Measurements from ENCODE around the gene CEL. TPM values are rescaled to one million over a fixed set of nuclear protein-coding genes. Genes with fewer than 3 reads are reported as not detected.
A peak's percentile ranks its signal among the peaks of the same experiment; 100 is the strongest.

Gene CEL
- total and polyA plus RNA-seq, 11 donors = 0.61 to 4.0 (median 2.3) TPM

DNA sequence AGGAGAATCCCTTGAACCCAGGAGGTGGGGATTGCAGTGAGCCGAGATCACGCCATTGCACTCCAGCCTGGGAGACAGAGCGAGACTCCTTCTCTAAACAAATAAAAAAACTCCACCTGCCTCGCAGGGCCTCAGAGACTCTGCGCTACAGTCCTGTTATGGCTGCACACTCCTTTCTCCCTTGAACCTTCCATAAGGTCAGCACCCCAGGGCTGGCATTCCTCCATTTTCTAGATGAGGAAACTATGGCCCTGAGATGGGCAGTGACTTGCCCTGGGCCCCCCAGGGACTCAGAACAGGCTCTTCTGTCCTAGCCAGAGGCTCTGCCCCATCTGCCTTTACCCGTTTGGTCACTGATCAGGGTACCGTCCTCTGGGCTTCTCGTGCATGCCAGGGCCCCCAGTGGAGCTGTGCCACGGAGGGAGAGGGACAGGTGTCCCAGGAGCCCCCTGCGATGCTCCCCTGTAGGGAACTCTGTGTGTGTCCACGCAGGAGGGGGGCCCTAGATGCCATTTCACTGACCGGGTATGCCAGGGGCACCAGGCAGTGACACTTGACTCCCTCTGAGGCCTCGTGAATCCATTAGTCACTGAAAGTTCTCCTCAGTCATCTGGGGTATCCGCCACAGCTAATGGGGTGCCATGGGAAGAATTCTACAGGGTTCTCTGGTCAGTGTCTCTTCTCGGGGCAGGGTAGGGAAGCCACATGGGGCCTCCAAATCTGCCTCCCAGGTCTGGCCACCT is 43.1 kb downstream of the CEL start:
- Histone ChIP-seq H3K36me3 (peaks cover 10 to 97% (median 92%) of the 10 kb centered on the region in 9 donors), H3K27me3 (no peaks in the 10 kb centered on the region), H3K4me3 (no peak overlapping the region), H3K4me1 (peaks cover 0 to 3% (median 0%) of the 10 kb centered on the region in 12 donors), H3K9me3 (no peaks in the 10 kb centered on the region), H3K27ac (no peak overlapping the region)
- WGBS, 4 donors = 86 to 89% (median 87%) methylated on average over 14 to 15 of the region's 15 CpGs
- intact Hi-C loops (cut with DNase I) = loop anchor here in 3 of 10 donors (1.0 to 5.0 kb wide), 4 partner anchors 40 to 68 kb away; no protein-coding TSS in a partner anchor
- peak in 2 of 5 donors; percentile 21 to 60 for DNase-seq
- ATAC-seq = no peak
- TF ChIP-seq POLR2A (IDR thresholded peaks at IDR 0.05) = no peak
- TF ChIP-seq, protein P1, sequence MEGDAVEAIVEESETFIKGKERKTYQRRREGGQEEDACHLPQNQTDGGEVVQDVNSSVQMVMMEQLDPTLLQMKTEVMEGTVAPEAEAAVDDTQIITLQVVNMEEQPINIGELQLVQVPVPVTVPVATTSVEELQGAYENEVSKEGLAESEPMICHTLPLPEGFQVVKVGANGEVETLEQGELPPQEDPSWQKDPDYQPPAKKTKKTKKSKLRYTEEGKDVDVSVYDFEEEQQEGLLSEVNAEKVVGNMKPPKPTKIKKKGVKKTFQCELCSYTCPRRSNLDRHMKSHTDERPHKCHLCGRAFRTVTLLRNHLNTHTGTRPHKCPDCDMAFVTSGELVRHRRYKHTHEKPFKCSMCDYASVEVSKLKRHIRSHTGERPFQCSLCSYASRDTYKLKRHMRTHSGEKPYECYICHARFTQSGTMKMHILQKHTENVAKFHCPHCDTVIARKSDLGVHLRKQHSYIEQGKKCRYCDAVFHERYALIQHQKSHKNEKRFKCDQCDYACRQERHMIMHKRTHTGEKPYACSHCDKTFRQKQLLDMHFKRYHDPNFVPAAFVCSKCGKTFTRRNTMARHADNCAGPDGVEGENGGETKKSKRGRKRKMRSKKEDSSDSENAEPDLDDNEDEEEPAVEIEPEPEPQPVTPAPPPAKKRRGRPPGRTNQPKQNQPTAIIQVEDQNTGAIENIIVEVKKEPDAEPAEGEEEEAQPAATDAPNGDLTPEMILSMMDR (IDR thresholded peaks at IDR 0.05) = no peak

DNA sequence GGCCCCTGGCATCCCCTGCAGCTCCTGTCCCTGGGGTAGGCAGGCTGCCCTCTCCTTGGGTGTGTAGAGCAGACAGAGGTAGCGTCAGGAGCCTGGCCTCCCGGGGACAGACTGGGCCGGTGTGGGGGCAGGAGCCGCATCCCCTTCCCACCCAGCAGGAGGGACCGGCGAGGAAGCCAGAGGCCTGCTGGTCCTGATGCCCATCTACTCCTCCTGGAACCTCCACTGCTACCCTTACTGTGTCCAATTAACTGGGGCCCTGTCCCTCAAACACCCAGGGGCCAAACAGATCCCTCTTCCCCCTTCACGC is 43.6 kb downstream of the CEL start:
- Histone ChIP-seq H3K4me1 (peaks cover 0 to 3% (median 0%) of the 10 kb centered on the region in 12 donors), H3K4me3 (no peak overlapping the region), H3K36me3 (peaks cover 7 to 97% (median 91%) of the 10 kb centered on the region in 9 donors), H3K9me3 (no peaks in the 10 kb centered on the region), H3K27me3 (no peaks in the 10 kb centered on the region), H3K27ac (no peak overlapping the region)
- TF ChIP-seq, protein P1 (IDR thresholded peaks at IDR 0.05) = no peak
- TF ChIP-seq POLR2A (IDR thresholded peaks at IDR 0.05) = no peak
- 83 to 98% (median 90%) methylated on average over 6 to 7 of the region's 7 CpGs for WGBS, 4 donors
- no peak for ATAC-seq
- peak in 2 of 5 donors; percentile 3 to 49 for DNase-seq
- intact Hi-C loops (cut with DNase I) = no loop called here

DNA sequence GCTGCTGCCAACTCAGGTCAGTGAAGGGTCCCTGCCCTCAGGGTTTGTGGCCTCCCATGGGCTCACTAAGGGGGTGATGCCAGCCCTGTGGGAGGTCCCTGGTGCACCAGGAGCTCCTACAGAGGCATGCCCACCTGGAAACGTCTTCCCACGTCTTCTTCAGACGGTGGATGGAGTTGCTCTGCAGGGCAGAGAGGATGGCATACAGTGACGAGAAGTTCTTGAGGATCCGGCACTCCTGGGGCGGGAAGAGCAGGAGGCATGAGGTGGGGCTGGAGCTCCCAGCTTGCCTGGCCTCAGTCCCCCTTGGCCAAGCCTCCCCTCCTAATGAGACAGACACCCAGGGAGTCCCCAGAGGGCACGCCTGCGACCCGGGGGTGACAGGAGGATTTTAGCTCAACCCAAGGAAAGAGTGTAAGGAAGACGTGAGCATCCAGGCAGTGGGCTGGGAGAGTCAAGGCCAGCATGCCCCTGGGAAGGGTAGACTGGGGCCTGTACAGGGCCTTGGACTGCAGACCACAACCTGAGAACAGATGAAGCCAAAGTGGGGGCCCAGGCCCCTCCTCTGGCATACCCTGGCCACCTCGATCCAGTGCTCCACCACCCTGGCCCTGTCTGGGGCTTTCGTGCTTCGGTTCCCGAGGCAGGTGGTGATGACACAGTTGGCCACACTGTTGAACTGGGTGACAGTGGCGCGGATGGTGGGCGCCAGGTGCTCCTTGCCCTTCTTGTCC is 44.9 kb downstream of the CEL start:
- H3K36me3 ChIP-seq = peaks cover 3 to 97% (median 87%) of the 10 kb centered on the region in 9 donors
- no peaks in the 10 kb centered on the region for H3K9me3 ChIP-seq
- no peak overlapping the region for H3K27ac ChIP-seq
- DNase-seq = peak in 2 of 5 donors; percentile 16 to 55
- ATAC-seq = no peak
- TF ChIP-seq, protein P1 (IDR thresholded peaks at IDR 0.05) = no peak
- H3K4me1 ChIP-seq = peaks cover 0 to 4% (median 0%) of the 10 kb centered on the region in 12 donors
- H3K4me3 ChIP-seq = no peak overlapping the region
- no peaks in the 10 kb centered on the region for H3K27me3 ChIP-seq
- 91 to 95% (median 94%) methylated on average over 11 to 17 of the region's 17 CpGs for WGBS, 4 donors
- intact Hi-C loops (cut with DNase I) = no loop called here

- DNase-seq (peak in 2 of 5 donors; percentile 12 to 33), ATAC-seq (no peak)
- Histone ChIP-seq H3K4me1 (peaks cover 0 to 10% (median 4%) of the 10 kb centered on the region in 12 donors), H3K4me3 (no peak overlapping the region), H3K27ac (no peak overlapping the region), H3K36me3 (peaks cover 3 to 95% (median 81%) of the 10 kb centered on the region in 9 donors), H3K27me3 (no peaks in the 10 kb centered on the region), H3K9me3 (no peaks in the 10 kb centered on the region)
- 90 to 100% (median 97%) methylated on average over 2 to 13 of the region's 13 CpGs for WGBS, 4 donors
- intact Hi-C loops (cut with DNase I) = no loop called here
- TF ChIP-seq POLR2A (IDR thresholded peaks at IDR 0.05) = no peak
- TF ChIP-seq, protein P1 (IDR thresholded peaks at IDR 0.05) = no peak
Measured at GRCh38 chr9:133107245-133107722, 45.5 kb downstream of the CEL start.
